GM21447 (cell line): ENCODE results near the gene DSTYK.
"Not testable (repeated sequence)": the region's sequence is repeated elsewhere in the genome, so short reads cannot be mapped to it uniquely, and the experiment has no call there.

Source experiments
- ATAC-seq: cut with Tn5 transposase; IDR thresholded peaks from one replicate; pipeline ENCODE4 v1.9.1; 2021; ENCODE audit not compliant: unreplicated experiment

Gene DSTYK

DNA sequence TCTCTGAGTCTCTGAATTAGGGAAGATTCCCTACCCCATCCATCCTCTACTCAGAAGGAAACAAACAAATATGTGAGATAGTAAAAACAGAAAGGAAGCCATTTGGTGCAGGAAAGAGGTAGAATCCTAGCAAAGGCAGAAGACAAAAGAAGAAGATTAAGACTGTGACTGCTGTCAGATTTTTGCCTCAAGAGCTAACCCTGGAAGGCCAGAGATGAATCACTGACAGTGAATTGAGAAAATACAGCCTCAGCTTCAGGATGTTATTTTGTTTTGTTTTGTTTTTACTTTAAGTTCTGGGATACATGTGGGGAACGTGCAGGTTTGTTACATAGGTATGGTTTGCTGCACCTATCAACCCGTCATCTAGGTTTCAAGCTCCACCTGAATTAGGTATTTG, 31.7 kb downstream of the DSTYK start:
- no peak for ATAC-seq

DNA sequence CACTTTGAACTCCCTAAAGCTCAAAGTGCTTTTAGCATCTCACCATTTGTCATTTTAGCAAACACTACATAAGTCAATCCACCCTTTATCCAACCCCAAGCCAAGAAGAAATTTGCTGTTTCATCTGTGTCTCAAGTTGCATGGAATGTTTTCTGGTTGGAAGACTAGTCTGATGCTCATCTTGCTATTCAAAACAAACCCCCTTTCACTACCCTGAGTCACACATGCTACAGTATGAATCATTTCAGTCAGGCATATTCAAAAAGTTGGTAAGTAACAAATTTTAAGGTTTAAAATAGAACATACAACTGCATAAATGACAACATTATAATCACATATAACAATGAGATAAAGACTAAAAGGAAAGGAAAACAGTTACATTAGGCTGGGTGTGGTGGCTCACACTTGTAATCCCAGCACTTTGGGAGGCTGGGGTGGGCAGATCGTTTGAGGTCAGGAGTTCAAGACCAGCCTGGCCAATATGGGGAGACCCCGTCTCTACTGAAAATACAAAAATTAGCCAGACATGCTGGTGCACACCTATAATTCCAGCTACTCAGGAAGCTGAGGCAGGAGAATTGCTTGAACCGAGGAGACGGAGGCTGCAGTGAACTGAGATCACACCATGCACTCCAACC, 38.7 kb downstream of the DSTYK start:
- ATAC-seq: no peak

DNA sequence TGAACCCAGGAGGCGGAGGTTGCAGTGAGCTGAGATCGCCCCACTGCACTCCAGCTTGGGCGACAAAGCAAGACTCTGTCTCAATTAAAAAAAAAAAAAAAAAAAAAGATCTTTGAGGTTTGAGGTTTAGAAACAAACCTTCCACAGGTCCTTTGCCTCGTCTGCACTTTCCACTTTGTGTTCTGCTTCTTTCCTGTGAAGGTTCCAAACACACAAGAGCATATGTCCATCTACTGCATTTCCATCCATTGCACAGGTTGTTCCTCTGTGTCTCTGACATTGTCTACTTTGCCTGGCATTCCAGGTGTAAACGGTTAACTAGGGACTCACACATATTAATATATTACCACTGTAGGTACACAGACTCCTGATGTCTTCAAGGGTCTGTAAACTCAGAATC, 40.1 kb downstream of the DSTYK start:
- no peak for ATAC-seq

DNA sequence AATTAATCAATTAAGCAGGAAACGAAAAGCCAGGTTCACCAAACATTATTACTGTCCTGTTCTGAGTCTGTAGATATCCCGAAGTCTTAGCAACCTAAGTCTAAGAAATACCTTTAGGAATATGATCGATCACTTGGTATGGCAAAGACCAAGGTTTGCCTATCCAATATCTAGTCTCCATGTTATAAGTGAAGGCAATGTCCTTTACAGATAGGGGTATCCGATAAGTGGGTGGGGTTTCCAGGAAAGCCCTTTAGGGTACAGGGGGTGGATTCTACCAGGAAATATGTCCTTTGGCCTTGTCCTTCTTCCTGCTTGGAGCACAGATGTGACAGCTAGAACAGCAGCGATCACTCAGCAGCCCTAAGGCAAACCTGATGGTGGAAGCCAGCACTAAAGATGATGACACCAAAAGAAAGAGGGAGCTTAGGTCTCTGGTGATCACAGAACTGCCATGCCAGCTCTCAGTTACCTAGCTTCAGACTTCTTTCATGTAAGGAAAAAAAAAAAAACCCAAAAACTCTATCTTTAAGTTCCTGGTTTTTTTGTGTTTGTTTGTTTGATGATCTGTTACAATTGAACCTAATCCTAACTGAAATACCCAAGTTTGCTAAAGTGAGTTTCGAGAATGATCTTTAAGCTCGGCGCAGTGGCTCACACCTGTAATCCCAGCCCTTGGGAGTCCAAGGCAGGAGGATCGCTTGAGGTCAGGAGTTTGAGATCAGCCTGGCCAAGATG, 40.8 kb downstream of the DSTYK start:
- no peak for ATAC-seq

DNA sequence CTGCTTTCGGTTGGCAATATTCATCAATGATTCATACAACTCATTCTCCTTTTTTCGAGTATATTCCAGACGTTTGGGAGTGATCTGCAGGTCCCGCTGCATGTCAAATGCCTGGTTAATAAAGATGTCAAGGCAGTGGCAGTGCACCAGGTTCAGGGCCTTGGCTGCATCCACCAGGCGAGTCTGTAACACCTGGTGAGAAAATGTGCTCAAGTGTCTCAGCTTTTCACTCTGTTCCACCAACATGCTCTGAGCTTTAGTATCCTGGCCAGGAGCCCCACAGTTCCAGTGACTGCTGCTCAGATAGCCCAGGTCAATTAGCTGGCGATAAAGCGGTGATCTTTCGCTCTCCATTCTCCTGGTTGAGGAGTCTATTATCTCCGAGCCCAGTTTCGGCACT, 42.3 kb downstream of the DSTYK start:
- ATAC-seq: no peak

DNA sequence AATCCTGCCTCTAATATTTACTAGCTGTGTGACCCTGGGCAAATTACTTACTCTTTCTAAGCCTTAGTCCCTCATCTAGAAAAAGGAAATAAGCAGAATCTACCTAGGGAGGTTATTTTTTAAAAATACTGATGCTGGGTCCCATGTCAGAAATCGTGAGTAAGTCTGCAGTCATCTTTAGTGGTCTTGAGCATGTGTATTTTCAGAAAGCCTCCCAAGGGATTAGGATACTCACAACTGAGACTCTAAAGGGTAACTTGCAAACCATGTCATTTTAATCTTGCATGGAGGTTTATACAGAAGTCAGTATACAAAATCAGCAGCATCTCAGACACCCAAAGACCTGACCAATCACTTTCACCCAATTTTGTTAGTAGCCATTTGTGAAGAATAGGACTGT, 43.2 kb downstream of the DSTYK start:
- no peak for ATAC-seq

DNA sequence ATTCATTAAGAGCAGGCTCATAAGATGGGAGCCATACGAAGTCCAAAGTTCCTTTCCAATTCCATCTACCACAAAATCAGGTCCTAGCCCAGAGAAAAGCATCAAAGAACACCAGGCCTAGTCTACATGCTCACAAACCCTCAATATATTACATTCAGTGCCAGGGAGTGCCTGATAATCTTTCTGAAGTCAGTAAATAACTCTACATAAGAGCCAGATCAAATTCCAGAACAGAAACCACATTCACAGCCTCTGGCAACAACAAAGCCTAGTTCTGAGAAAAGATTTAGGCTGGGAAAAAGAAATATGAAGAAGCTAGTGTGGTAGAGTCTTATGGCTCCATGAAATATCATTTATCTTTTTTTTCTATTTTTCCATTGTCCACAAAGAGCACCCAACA, 49.2 kb downstream of the DSTYK start:
- ATAC-seq: no peak

DNA sequence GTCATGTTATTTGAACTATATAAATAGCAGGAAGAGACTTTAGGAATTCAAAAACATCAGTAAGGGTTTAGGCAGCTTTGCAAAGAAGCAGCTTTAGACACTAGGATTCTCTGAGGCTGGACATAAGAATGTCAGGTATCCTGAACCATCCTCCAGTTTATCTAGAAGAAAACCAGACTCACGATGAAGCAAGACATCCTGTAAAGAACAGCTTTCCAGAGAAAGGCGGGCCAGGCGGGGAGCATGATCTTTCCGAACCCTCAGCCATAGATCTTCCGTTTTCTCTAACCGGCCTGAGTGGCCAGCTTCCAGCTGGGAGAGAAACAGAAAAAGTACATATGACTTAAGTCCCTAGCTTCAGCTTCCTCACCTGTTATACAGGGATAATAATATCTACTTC, 50.4 kb downstream of the DSTYK start:
- no peak for ATAC-seq

DNA sequence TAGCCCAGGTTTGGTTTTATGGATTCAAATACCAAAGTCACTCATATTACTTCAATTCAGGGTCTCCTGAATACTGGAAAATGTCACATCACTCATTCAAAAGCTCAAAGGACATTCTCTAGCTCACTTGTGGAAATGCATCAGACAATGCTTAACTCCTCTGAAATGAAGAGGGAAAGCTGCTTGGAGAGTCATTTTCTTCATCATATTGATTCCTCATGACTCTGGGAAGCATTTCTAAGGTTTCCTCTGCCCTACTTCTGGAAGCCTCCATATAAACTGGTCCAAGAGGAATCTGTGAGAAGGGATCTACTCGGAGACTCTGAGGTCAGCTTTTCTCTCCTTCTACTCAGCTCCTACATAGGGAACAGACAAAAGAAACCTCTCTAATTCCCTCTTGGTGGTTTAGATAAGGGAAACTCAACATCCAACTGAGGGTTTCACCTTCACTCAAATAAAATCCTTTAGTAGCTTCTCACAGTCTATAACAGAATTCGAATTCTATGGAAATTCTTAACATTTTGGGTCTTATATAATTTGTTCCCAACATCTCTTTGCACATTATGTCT, 53.4 kb downstream of the DSTYK start:
- ATAC-seq: no peak

DNA sequence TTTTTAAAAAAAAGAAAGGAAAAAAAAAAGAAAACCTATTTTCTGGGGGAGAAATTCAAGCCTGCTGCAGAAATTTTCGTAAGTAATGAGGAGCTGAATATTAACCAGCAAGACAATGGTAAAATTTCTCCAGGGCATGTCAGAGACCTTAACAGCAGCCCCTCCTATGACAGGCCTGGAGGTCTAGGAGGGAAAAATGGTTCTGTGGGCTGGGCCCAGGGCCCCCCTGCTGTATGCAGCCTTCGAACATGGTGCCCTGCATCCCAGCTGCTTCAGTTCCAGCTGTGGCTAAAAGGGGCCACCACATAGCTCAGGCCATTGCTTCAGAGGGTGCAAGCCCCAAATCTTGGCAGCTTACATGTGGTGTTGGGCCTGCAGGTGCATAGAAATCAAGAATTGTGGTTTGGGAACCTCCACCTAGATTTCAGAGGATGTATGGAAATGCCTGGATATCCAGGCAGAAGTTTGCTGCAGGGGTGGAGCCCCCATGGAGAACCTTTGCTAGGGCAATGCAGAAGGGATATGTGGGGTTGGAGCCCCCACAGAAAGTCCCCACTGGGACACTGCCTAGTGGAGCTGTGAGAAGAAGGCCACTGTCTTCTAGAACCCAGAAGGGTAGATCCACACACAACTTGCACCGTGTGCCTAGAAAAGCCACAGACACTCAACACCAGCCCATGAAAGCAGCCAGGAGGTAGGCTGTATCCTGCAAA, 55.7 kb downstream of the DSTYK start:
- ATAC-seq: not testable (repeated sequence)

DNA sequence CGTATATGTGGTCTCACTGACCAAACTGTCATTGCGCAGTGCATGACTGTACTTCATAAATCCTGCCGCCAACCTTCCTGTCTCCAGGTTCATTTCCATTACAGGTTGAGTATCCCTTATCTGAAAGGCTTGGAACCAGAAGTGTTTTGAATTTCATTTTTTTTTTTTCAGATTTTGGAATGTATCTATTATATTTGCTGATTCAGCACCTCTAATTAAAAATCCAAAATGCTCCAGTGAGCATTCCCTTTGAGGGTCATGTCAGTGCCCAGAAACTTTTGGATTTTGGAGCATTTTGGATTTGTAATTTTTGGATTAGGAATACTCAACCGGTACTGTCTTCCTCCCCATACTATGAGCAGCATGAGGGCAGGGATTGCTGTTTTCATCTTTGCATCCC, 59.0 kb downstream of the DSTYK start:
- no peak for ATAC-seq

DNA sequence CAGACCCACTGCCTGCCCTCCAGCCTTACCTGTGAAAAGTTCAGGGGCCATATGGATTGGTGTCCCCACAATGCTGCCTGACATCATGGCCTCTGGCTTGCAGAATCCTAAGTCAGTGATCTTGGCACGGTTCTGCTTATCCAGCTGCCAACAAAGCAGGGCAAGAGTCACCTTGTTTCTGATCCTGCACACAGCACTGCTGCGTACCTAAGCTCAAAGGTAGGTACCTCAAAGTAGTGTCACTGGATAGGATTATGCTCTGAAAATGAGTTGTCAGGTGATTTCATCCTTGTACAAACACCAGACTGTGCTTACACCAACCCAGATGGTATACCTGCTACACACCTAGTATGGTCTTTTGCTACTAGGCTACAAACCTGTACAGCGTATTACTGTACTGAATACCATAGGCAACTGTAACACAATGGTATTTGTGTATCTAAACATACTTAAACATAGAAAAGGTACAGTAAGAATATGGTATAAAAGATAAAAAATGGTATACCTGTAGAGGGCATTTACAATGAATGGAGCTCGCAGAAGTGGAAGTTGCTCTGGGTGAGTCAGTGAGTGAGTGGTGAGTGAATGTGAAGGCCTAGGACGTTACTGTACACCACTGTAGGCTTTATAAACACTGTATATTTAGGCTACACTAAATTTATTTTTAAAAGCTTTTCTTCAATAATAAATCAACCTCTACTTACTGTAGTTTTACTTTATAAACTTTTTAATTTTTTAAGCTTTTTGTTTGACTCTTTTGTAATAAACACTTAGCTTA, 60.7 kb downstream of the DSTYK start:
- no peak for ATAC-seq

DNA sequence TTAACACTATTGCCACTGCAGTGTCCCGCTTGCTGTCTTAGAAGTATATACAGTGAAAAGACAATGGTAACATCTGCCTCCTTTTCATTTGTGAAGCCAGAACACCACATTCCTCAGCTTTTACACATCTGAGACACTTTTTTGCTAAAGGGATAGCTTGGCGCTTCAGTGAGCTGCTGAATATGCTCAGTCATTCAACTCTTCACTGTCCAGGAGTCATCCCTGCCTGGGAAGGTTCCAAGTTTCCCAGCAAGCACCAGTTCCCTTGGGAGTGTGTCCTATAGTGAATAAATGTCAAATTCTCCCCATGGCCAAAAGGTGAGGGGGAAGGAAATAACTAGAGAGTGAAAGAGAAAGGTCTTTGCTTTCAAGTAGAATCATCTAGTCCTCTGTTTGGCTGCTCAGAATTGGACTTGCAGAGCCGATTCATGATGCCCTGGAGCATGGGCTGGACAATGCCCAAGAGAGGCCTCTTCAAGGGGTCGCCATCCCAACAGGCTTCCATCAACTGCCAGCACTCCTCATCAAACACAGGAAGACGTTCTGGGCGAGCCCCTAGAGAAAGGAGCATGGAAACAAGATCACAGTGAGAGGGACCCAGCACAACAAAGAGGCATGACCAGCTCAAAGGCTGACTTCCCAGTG, 64.2 kb downstream of the DSTYK start:
- ATAC-seq: no peak

DNA sequence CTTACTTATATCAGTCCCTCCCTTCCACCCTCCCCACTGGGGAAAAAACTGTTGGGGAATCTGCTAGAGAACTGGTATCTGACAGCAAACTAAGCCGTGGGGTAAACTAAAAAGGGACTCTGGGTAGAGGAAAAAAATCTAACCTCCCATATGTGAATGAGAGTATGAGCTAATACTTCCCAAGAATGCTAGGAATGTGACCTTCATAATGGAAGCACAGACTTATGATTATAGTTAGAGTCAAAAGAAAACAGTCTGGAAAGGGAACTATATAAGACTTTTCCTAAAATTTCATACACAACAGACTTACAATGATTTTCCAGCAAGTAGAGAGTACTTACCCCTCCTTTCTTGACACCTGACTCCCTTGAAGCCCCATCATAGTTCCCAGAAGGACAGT, 66.8 kb downstream of the DSTYK start:
- no peak for ATAC-seq

DNA sequence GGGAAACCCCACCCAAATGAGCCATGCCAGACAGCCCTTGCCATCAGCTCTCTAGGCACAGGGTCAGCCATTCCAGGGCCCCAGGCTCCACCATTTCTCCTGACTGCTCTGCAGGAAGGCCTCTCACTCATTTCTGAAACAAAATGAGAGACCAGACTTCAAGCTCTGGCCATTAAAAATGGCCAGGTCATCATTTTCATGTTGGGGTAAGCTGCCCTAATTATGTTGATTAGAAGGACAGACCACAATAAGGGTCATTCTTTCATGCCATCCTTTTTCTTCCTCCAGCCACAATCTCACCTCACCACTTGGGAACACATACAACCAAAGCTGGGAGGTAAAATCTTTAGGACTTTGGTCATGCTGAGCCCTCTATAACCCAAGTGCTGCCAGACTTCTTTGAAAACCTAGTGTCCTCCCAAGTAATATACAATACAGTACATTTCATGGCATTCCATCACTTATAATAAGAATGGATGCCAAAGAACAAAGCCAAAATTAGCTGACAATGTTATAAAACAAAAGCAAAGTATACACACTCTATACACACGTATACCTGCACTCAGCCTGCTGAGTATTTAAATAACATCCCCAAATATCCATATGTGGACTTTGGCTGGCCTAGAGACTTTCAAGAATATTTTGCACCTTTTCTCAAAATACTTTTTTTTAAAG, 67.3 kb downstream of the DSTYK start:
- no peak for ATAC-seq

DNA sequence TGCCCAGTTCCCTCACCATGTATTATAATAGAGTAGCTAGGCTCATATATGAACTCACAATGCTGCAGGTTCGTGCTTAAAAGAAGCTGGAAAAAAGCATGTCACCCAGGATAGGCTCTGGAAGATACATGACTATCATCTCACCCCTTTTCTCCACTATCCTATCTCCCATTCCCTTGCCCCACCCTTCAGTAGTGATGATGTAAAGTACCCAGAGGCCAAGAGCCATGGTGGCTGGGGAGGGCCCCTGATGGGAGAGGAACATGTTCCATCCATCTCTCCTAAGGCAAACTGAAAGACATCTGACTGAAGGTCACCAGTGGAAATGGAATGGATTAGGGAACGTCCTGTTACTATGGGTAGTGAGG, 69.4 kb downstream of the DSTYK start:
- no peak for ATAC-seq

DNA sequence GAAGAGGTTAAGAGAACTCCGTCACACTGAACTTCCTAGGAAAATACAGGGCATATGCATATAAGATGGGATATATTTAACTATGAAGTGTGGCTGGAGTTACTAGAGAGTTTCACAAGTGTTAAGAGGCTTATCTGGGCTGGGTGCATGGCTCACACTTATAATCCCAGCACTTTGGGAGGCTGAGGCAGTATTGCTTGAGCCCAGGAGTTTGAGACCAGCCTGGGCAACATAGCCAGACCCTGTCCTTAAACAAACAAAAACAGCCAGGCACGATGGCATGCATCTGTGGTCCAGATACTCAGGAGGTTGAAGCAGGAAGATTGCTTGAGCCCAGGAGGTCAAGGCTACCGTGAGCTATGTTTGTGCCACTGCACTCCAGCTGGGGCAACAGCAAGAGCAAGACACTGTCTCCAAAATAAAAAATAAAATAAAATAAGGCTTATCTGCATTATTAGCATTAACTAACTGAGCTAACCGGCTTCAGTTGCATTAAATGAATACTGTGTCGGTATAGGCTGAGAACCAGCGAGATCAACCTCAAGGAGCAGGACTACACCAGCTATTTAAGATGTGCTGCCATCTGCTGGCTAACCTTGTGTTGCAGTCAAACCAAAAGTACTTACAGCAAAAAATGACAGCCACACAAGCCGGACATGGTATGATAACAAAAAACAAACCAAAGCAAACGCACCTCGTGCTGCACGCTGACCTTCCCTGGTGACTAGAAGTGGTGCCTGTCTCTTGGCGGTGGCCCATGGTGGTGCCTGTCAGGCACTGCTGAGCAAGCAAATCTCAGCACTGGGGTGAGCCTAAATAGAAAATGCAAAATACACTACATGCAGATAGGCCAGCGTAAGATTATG, 70.0 kb downstream of the DSTYK start:
- peak; percentile 63 for ATAC-seq

DNA sequence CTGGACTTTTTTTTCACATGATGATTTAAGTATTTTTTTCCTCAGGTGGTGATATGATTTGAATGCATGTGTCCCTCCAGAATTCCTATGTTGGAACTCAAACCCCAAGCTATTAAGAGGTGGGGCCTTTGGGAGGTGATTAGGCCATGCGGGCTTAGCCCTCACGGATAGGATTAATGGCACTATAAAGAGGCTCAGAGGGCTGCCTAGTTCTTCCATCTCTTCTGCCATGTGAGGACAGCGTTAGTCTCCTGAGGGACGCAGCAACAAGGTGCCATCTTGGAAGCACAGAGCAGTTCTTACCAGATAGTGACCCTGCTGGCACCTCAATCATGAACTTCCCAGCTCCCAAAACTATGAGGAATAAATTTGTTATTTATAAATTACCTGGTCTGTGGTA, 71.4 kb downstream of the DSTYK start:
- ATAC-seq: no peak

DNA sequence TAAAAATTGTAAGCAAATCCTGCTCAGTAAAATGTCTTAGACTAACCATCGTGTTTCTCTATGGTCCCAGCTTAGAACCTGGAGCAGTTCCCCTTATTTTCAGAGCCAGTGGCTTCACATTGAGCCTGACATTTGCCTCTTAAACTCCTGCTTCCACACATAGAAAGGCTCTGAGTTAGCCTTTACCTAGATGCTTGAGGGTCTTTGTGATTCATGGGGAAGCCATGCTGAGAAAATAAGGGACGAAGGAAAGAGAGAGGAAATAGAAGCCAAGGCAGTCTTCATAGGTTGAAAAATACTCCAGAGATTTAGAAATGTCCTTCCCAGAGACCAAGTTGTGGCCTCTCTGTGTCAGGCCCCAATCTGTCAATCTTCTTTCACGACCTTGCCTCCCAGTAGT, 73.6 kb downstream of the DSTYK start:
- ATAC-seq: no peak
